ENCODE measurements around the gene NAV2. TPM values are rescaled to one million over a fixed set of nuclear protein-coding genes. Genes with fewer than 3 reads are reported as not detected.

NAV2 gene
- total RNA-seq, 1 experiment from 2014 or later: 46.3 TPM

- Histone ChIP-seq H3K9ac (ENCODE audit: extremely low read depth, insufficient read length, low read length) (no peak overlapping the region), H3T11ph (ENCODE audit: low read length) (no peak overlapping the region), H2BK120ac (ENCODE audit: low read depth, low read length, poor library complexity, severe bottlenecking) (no peak overlapping the region), H3K79me2 (ENCODE audit: insufficient read depth, low read length) (no peaks in the 10 kb centered on the region), H2BK20ac (ENCODE audit: low read depth, low read length, poor library complexity, severe bottlenecking) (no peak overlapping the region), H3K27me3 (ENCODE audit: insufficient read depth, low read length) (no peaks in the 10 kb centered on the region), H2AFZ (ENCODE audit: low read length) (no peak overlapping the region), H3K18ac (ENCODE audit: insufficient read length, low read depth, low read length) (no peak overlapping the region), H2BK5ac (ENCODE audit: insufficient read length, low read length) (no peak overlapping the region), H3K4me1 (ENCODE audit: insufficient read depth, low read length) (peaks cover 4% of the 10 kb centered on the region; the same call in 1 of the 2 replicates), H3K14ac (ENCODE audit: insufficient read depth, low read length) (no peak overlapping the region), H2AK5ac (ENCODE audit: insufficient read length, low read length) (no peak overlapping the region), H2BK15ac (ENCODE audit: low read depth, low read length) (no peak overlapping the region), H3K79me1 (ENCODE audit: insufficient read depth, low read depth, low read length, poor library complexity, severe bottlenecking) (no peaks in the 10 kb centered on the region), H3K4me2 (ENCODE audit: insufficient read depth, insufficient read length, low read length) (no peak overlapping the region), H3K56ac (ENCODE audit: insufficient read length, low read depth, low read length) (no peak overlapping the region), H4K8ac (replicated peaks; ENCODE audit: insufficient read length, low read depth, low read length) (no peak overlapping the region), H4K20me1 (ENCODE audit: control insufficient read depth, insufficient read depth, insufficient read length) (no peaks in the 10 kb centered on the region), H4K5ac (ENCODE audit: insufficient read length, low read depth, low read length) (no peak overlapping the region), H3K4ac (ENCODE audit: low read depth, low read length) (no peak overlapping the region), H3K27ac (ENCODE audit: insufficient read length, low read depth, low read length) (no peak overlapping the region), H4K91ac (ENCODE audit: insufficient read length, low read depth, low read length) (no peak overlapping the region), H3K23ac (ENCODE audit: insufficient read length, low read depth, low read length) (no peak overlapping the region), H2BK12ac (ENCODE audit: insufficient read length, low read depth, low read length) (no peak overlapping the region), H3K23me2 (ENCODE audit: insufficient read length, low read depth, low read length, poor library complexity, severe bottlenecking) (no peaks in the 10 kb centered on the region), H3K9me3 (ENCODE audit: control insufficient read depth, low read depth, low read length) (no peaks in the 10 kb centered on the region)
- Mint-ChIP-seq H3K4me3 (no peak overlapping the region), H3K27ac (no peak overlapping the region), H3K36me3 (ENCODE audit: insufficient read depth in 1 of 3, low read depth in 3 of 3) (peaks cover 5 to 35% (median 20%) of the 10 kb centered on the region in 3 experiments; a peak in 6 of 7 replicates), H3K27me3 (ENCODE audit: low read depth) (no peaks in the 10 kb centered on the region), H3K4me1 (peaks cover 34 to 36% of the 10 kb centered on the region in 2 experiments), H3K9me3 (no peaks in the 10 kb centered on the region)
- TF ChIP-seq CTCF (conservative IDR thresholded peaks at IDR 0.05): no peak
- DNase-seq: no peak
These were observed 133.0 kb downstream of the NAV2 start for GRCh38 chr11:19845626-19846025.
